ENCODE data around the gene MYD88. TPM values are rescaled to one million over a fixed set of nuclear protein-coding genes. Genes with fewer than 3 reads are reported as not detected.

MYD88 gene
- total RNA-seq, 1 experiment from 2014 or later: 14.8 TPM

DNA sequence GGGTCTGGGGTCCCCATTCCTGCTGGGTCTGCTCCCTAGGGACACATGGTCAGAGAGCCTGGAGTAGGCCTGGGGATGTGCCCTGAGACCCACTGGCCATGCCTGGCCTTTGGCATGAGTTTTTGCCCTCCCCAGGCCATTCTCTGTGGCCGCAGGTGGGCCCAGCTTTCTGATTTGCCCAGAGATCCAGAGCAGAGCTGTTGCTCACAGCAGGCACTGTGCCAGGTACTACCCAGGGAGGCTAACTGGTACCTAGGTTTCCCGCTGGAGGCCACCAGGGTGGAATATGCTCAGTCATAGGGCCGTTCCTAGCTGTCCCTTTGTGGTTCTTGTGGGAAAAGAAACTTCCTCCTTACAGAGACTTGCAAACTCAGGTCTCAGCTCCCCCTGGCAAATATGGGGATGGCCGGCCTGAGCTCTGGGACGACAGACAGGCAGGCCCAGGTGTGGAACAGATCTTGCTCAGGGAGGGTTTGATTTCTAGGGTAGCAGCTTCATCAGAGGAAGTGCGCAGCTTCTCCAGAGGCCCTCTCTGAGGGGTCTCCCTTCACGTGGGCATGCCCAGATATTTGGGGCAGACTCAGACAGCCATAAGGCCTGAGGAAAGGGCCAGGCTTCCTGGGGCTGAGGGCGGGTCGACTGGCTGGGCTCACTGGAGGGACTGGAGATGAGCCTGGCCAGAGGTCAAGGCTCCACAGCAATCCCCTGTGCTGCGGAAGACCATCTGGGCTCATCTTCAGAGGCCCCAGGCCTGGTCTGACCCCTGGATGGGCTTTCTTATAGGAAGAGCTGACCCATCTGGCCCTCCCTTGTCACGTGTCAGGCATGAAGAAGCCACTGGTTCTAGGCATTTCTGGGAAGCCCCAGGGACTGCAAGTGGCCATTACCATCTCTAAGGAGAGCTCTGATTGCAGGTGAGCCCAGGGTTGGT lies 29.5 kb upstream of the MYD88 start:
- H3K9me3 ChIP-seq (ENCODE audit: control insufficient read depth in 1 of 2, insufficient read depth in 1 of 2, low read depth in 1 of 2, low read length in 2 of 2): peaks cover 3 to 8% of the 10 kb centered on the region in 2 experiments; a peak in 2 of 4 replicates
- DNase-seq (ENCODE audit: low read depth, low spot score) (no peak), ATAC-seq (no peak)
- no peak overlapping the region for H3K27ac ChIP-seq (ENCODE audit: low read depth, low read length)
- intact Hi-C loops (cut with micrococcal nuclease): no loop called here
- H3K9me2 ChIP-seq (ENCODE audit: insufficient read depth): no peaks in the 10 kb centered on the region
- H3K36me3 ChIP-seq (ENCODE audit: control insufficient read depth in 1 of 2, insufficient read depth in 2 of 2, low read length in 2 of 2): no peaks in the 10 kb centered on the region
- no peak overlapping the region for H3K4me2 ChIP-seq (ENCODE audit: low read length)
- no peaks in the 10 kb centered on the region for H3K79me2 ChIP-seq (ENCODE audit: insufficient read depth, low read length)
- BruUV-seq (replicated peaks): no TSS peak
- H2AFZ ChIP-seq (ENCODE audit: low read depth, low read length, poor library complexity, severe bottlenecking): no peak overlapping the region
- no peak for TF ChIP-seq SP1 (IDR thresholded peaks at IDR 0.05; ENCODE audit: low read depth)
- no peak for TF ChIP-seq RAD21 (IDR thresholded peaks at IDR 0.05; ENCODE audit: low read depth)
- TF ChIP-seq EZH2 (IDR thresholded peaks at IDR 0.05): no peak
- no peak for TF ChIP-seq SRF (IDR thresholded peaks at IDR 0.05; ENCODE audit: low read depth)
- TF ChIP-seq, protein P1, sequence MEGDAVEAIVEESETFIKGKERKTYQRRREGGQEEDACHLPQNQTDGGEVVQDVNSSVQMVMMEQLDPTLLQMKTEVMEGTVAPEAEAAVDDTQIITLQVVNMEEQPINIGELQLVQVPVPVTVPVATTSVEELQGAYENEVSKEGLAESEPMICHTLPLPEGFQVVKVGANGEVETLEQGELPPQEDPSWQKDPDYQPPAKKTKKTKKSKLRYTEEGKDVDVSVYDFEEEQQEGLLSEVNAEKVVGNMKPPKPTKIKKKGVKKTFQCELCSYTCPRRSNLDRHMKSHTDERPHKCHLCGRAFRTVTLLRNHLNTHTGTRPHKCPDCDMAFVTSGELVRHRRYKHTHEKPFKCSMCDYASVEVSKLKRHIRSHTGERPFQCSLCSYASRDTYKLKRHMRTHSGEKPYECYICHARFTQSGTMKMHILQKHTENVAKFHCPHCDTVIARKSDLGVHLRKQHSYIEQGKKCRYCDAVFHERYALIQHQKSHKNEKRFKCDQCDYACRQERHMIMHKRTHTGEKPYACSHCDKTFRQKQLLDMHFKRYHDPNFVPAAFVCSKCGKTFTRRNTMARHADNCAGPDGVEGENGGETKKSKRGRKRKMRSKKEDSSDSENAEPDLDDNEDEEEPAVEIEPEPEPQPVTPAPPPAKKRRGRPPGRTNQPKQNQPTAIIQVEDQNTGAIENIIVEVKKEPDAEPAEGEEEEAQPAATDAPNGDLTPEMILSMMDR (IDR thresholded peaks at IDR 0.05 in 2 of 3, conservative IDR thresholded peaks at IDR 0.05 in 1 of 3; ENCODE audit: borderline replicate concordance in 1 of 3, insufficient read depth in 1 of 3, low read depth in 2 of 3, low read length in 2 of 3): no peak
- TF ChIP-seq TCF7L2 (IDR thresholded peaks at IDR 0.05; ENCODE audit: borderline replicate concordance, extremely low read depth, insufficient read depth, insufficient read length): no peak
- TF ChIP-seq CBX3 (IDR thresholded peaks at IDR 0.05; ENCODE audit: low read depth): no peak
- no peak for TF ChIP-seq ELF1 (IDR thresholded peaks at IDR 0.05; ENCODE audit: borderline replicate concordance, low read depth)
- TF ChIP-seq SIN3A (IDR thresholded peaks at IDR 0.05; ENCODE audit: low read depth): no peak
- TF ChIP-seq, protein P2, sequence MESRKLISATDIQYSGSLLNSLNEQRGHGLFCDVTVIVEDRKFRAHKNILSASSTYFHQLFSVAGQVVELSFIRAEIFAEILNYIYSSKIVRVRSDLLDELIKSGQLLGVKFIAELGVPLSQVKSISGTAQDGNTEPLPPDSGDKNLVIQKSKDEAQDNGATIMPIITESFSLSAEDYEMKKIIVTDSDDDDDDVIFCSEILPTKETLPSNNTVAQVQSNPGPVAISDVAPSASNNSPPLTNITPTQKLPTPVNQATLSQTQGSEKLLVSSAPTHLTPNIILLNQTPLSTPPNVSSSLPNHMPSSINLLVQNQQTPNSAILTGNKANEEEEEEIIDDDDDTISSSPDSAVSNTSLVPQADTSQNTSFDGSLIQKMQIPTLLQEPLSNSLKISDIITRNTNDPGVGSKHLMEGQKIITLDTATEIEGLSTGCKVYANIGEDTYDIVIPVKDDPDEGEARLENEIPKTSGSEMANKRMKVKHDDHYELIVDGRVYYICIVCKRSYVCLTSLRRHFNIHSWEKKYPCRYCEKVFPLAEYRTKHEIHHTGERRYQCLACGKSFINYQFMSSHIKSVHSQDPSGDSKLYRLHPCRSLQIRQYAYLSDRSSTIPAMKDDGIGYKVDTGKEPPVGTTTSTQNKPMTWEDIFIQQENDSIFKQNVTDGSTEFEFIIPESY (IDR thresholded peaks at IDR 0.05; ENCODE audit: extremely low read depth, insufficient replicate concordance, low read length): no peak
- H3K4me1 ChIP-seq (ENCODE audit: control insufficient read depth in 1 of 2, insufficient read depth in 2 of 2, low read length in 2 of 2): no peaks in the 10 kb centered on the region
- no peaks in the 10 kb centered on the region; the same call in 1 of the 2 replicates for H4K20me1 ChIP-seq (ENCODE audit: insufficient read depth)
- POLR2A ChIA-PET: no interaction called here
- no peak overlapping the region for H3K4me3 ChIP-seq (replicated peaks in 1 of 2; ENCODE audit: low read depth in 1 of 2, low read length in 2 of 2)
- no peaks in the 10 kb centered on the region for H3K27me3 ChIP-seq (ENCODE audit: insufficient read depth, low read length)
- RAD21 ChIA-PET (ENCODE audit: low non-redundant PET in 1 of 2, low total read pairs in 2 of 2, uncharacterized antibody in 2 of 2, unreplicated experiment in 2 of 2): no interaction called here
- no peak overlapping the region for H3K9ac ChIP-seq (ENCODE audit: low read length)
- CTCF ChIA-PET: interaction anchor here (2.1 kb wide), 1 partner anchor 8 kb away, joined by 6 read pairs; no protein-coding TSS in a partner anchor
